HG03064 (cell line): ENCODE results near the gene FLRT3.

Experiments
- ATAC-seq: cut with Tn5 transposase; IDR thresholded peaks from one replicate; pipeline ENCODE4 v1.9.1; 2021; ENCODE audit warnings: low read depth; ENCODE audit not compliant: unreplicated experiment

Gene FLRT3

GRCh38 chr20:14331646-14332045 lies 5.8 kb downstream of the FLRT3 start:
- no peak for ATAC-seq

- ATAC-seq: no peak
These were observed 17.7 kb downstream of the FLRT3 start for GRCh38 chr20:14319704-14320103.

- ATAC-seq: no peak
These were observed 23.9 kb downstream of the FLRT3 start for GRCh38 chr20:14313341-14314020.

- no peak for ATAC-seq
These were observed 25.4 kb downstream of the FLRT3 start for GRCh38 chr20:14312001-14312400.

GRCh38 chr20:14310977-14311627 lies 26.3 kb downstream of the FLRT3 start:
- no peak for ATAC-seq

GRCh38 chr20:14307956-14308355 lies 29.5 kb downstream of the FLRT3 start:
- ATAC-seq: no peak

- ATAC-seq: no peak
These were observed 32.9 kb downstream of the FLRT3 start for GRCh38 chr20:14304472-14304871.

- no peak for ATAC-seq
These were observed 33.8 kb downstream of the FLRT3 start for GRCh38 chr20:14303651-14304050.

- no peak for ATAC-seq
These were observed 34.3 kb downstream of the FLRT3 start for GRCh38 chr20:14303106-14303505.

- ATAC-seq: no peak
These were observed 37.6 kb downstream of the FLRT3 start for GRCh38 chr20:14299831-14300230.

- ATAC-seq: no peak
These were observed 41.6 kb downstream of the FLRT3 start for GRCh38 chr20:14295770-14296309.

GRCh38 chr20:14295238-14295637 lies 42.2 kb downstream of the FLRT3 start:
- no peak for ATAC-seq

- ATAC-seq: no peak
These were observed 45.9 kb downstream of the FLRT3 start for GRCh38 chr20:14291502-14291901.

- no peak for ATAC-seq
These were observed 48.8 kb downstream of the FLRT3 start for GRCh38 chr20:14288341-14289330.

GRCh38 chr20:14284443-14284842 lies 53.0 kb downstream of the FLRT3 start:
- no peak for ATAC-seq

GRCh38 chr20:14282140-14282539 lies 55.3 kb downstream of the FLRT3 start:
- no peak for ATAC-seq
